ENCODE data around the gene SARNP.
"Not testable (repeated sequence)": the region's sequence is repeated elsewhere in the genome, so short reads cannot be mapped to it uniquely, and the experiment has no call there.

SARNP gene, protein sequence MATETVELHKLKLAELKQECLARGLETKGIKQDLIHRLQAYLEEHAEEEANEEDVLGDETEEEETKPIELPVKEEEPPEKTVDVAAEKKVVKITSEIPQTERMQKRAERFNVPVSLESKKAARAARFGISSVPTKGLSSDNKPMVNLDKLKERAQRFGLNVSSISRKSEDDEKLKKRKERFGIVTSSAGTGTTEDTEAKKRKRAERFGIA

GRCh38 chr12:55817345-55818139, at the start of gene SARNP, which contains the start of gene ORMDL2:
SARNP (minus strand) TSS chr12:55817724; CDS start chr12:55817701, 23 bp downstream.
ORMDL2 (plus strand) TSS chr12:55818041; CDS start chr12:55819000, 959 bp downstream.
- H3K36me3 ChIP-seq (ENCODE audit: control insufficient read depth, insufficient read depth, low read length), result peaks cover 10% of the 10 kb centered on the region

GRCh38 chr12:55866454-55867004, 49.0 kb upstream of the SARNP start:
- H3K9ac ChIP-seq (ENCODE audit: low read length); H3K4me1 ChIP-seq (ENCODE audit: control insufficient read depth, insufficient read depth, low read length): not testable (repeated sequence)

More at GRCh38 chr12:55817345-55818139, at the start of gene SARNP, which contains the start of gene ORMDL2:
- H3K4me3 ChIP-seq (ENCODE audit: low read length), result peak within 1 kb of the TSS; percentile 91
- H3K27me3 ChIP-seq (ENCODE audit: control insufficient read depth, insufficient read depth, low read length), result no peaks in the 10 kb centered on the region
- H3K9me3 ChIP-seq (ENCODE audit: control insufficient read depth, low read length), result no peaks in the 10 kb centered on the region
- H3K4me1 ChIP-seq (ENCODE audit: control insufficient read depth, insufficient read depth, low read length), result peaks cover 17% of the 10 kb centered on the region
- H3K9ac ChIP-seq (ENCODE audit: low read length), result peak within 1 kb of the TSS; percentile 97

DNA sequence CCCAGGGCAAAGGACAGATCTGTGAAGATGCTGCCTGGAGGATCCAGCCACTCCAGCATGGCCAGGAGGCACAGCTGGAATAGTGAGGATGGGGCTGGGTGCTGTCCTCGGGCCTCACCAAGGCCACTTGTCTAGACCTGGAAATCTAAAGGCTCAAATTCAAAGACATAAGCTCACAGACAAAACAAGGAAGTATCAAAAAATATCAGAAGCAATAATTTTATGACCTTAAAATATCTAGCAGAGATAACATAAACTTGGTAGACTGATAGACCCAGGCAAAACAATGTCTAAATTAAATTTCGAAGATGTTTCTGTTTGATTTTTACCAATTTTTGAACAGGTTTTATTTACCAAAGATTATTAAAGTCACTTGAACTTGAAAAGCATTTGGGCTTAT, 47.8 kb upstream of the SARNP start:
- H3K4me3 ChIP-seq (ENCODE audit: low read length), result no peak overlapping the region
- no peaks in the 10 kb centered on the region for H3K27me3 ChIP-seq (ENCODE audit: control insufficient read depth, insufficient read depth, low read length)
- H3K4me1 ChIP-seq (ENCODE audit: control insufficient read depth, insufficient read depth, low read length), result no peaks in the 10 kb centered on the region
- H3K9ac ChIP-seq (ENCODE audit: low read length), result no peak overlapping the region
- no peaks in the 10 kb centered on the region for H3K36me3 ChIP-seq (ENCODE audit: control insufficient read depth, insufficient read depth, low read length)
- H3K9me3 ChIP-seq (ENCODE audit: control insufficient read depth, low read length), result no peaks in the 10 kb centered on the region

More at GRCh38 chr12:55866454-55867004, 49.0 kb upstream of the SARNP start:
- H3K4me3 ChIP-seq (ENCODE audit: low read length); H3K36me3 ChIP-seq (ENCODE audit: control insufficient read depth, insufficient read depth, low read length); H3K27me3 ChIP-seq (ENCODE audit: control insufficient read depth, insufficient read depth, low read length); H3K9me3 ChIP-seq (ENCODE audit: control insufficient read depth, low read length): not testable (repeated sequence)

DNA sequence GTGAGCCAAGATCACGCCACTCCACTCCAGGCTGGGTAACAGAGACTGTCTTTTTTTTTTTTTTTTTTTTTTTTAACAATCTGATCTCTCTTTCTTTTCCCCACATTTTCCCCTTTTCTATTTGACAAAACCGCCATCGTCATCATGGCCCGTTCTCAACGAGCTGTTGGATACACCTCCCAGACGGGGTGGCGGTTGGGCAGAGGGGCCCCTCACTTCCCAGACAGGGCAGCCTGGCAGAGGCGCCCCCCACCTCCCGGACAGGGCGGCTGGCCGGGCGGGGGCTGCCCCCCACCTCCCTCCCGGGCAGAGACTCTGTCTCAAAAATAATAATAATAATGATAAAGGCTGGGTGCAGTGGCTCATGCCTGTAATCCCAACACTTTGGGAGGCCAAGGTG, 45.4 kb upstream of the SARNP start:
- H3K4me3 ChIP-seq (ENCODE audit: low read length); H3K9ac ChIP-seq (ENCODE audit: low read length); H3K36me3 ChIP-seq (ENCODE audit: control insufficient read depth, insufficient read depth, low read length): not testable (repeated sequence)

GRCh38 chr12:55862286-55862685, 44.8 kb upstream of the SARNP start:
- H3K9ac ChIP-seq (ENCODE audit: low read length), result no peak overlapping the region
- no peak overlapping the region for H3K4me3 ChIP-seq (ENCODE audit: low read length)
- no peaks in the 10 kb centered on the region for H3K27me3 ChIP-seq (ENCODE audit: control insufficient read depth, insufficient read depth, low read length)
- no peaks in the 10 kb centered on the region for H3K9me3 ChIP-seq (ENCODE audit: control insufficient read depth, low read length)
- no peaks in the 10 kb centered on the region for H3K36me3 ChIP-seq (ENCODE audit: control insufficient read depth, insufficient read depth, low read length)
- H3K4me1 ChIP-seq (ENCODE audit: control insufficient read depth, insufficient read depth, low read length), result no peaks in the 10 kb centered on the region

More for the DNA sequence above, 45.4 kb upstream of the SARNP start:
- not testable (repeated sequence) for H3K27me3 ChIP-seq (ENCODE audit: control insufficient read depth, insufficient read depth, low read length); H3K4me1 ChIP-seq (ENCODE audit: control insufficient read depth, insufficient read depth, low read length); H3K9me3 ChIP-seq (ENCODE audit: control insufficient read depth, low read length)

DNA sequence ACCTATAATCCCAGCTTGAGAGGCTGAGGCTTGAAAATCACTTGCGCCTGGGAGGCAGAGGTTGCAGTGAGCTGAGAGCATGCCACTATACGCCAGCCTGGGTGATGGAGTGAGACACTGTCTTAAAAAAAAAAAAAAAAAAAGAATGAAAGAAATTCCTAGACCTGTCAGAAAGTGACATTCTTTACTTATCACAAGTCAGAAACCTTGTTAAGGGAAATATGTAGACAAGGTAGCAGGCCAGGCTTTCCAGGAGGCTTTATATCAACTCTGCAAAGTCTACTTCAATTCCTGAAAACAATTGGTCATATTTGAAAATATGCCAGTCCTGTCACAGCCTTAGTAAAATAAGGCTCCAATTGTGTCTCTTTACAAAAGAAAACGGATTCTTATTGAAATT, 44.3 kb upstream of the SARNP start:
- H3K36me3 ChIP-seq (ENCODE audit: control insufficient read depth, insufficient read depth, low read length), result no peaks in the 10 kb centered on the region

GRCh38 chr12:55861396-55861795, 43.9 kb upstream of the SARNP start:
- no peaks in the 10 kb centered on the region for H3K36me3 ChIP-seq (ENCODE audit: control insufficient read depth, insufficient read depth, low read length)
- H3K9ac ChIP-seq (ENCODE audit: low read length), result no peak overlapping the region
- no peaks in the 10 kb centered on the region for H3K9me3 ChIP-seq (ENCODE audit: control insufficient read depth, low read length)
- no peaks in the 10 kb centered on the region for H3K27me3 ChIP-seq (ENCODE audit: control insufficient read depth, insufficient read depth, low read length)
- H3K4me1 ChIP-seq (ENCODE audit: control insufficient read depth, insufficient read depth, low read length), result no peaks in the 10 kb centered on the region
- no peak overlapping the region for H3K4me3 ChIP-seq (ENCODE audit: low read length)

More for the DNA sequence above, 44.3 kb upstream of the SARNP start:
- H3K9me3 ChIP-seq (ENCODE audit: control insufficient read depth, low read length), result no peaks in the 10 kb centered on the region
- H3K4me3 ChIP-seq (ENCODE audit: low read length), result no peak overlapping the region
- no peak overlapping the region for H3K9ac ChIP-seq (ENCODE audit: low read length)
- no peaks in the 10 kb centered on the region for H3K27me3 ChIP-seq (ENCODE audit: control insufficient read depth, insufficient read depth, low read length)
- H3K4me1 ChIP-seq (ENCODE audit: control insufficient read depth, insufficient read depth, low read length), result no peaks in the 10 kb centered on the region

DNA sequence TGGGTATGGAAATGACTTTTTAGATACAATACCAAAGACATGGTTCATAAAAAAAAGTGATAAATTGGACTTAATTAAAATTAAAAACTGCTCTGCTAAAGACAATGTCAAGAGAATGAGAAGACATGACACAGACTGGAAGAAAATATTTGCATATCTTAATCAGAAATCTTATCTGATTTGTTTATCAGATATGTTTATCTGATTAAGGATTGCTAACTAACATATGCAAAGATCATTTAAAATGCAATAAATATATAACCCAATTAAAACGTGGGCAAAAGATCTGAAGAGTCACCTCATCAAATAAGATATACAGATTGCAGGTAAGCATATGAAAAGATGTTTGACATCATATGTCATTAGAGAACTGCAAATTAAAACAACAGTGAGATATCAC, 35.2 kb upstream of the SARNP start:
- H3K4me1 ChIP-seq (ENCODE audit: control insufficient read depth, insufficient read depth, low read length), result no peaks in the 10 kb centered on the region
- H3K4me3 ChIP-seq (ENCODE audit: low read length), result no peak overlapping the region
- H3K9me3 ChIP-seq (ENCODE audit: control insufficient read depth, low read length), result no peaks in the 10 kb centered on the region
- H3K36me3 ChIP-seq (ENCODE audit: control insufficient read depth, insufficient read depth, low read length), result no peaks in the 10 kb centered on the region
- no peaks in the 10 kb centered on the region for H3K27me3 ChIP-seq (ENCODE audit: control insufficient read depth, insufficient read depth, low read length)
- no peak overlapping the region for H3K9ac ChIP-seq (ENCODE audit: low read length)

DNA sequence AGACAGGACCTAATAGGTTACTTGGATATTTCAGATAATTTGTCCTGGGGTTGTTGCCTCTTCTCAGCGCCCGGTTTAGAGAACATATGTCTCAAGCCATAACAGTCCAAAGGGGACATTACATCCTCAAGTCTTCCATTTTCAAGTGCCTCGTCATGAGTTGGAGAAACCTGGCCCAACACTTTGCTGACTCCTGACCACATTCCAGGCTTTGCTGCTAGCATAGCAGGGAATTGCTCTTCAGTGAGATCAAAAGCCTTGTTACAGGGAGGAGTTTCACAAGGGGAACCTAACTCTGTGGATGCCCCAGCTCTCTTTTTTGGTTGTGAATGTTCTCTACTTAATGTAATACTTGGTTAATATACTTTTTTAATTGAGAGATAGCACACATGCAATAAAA, 33.4 kb upstream of the SARNP start:
- H3K36me3 ChIP-seq (ENCODE audit: control insufficient read depth, insufficient read depth, low read length), result no peaks in the 10 kb centered on the region
- no peak overlapping the region for H3K4me3 ChIP-seq (ENCODE audit: low read length)
- no peaks in the 10 kb centered on the region for H3K27me3 ChIP-seq (ENCODE audit: control insufficient read depth, insufficient read depth, low read length)
- no peaks in the 10 kb centered on the region for H3K9me3 ChIP-seq (ENCODE audit: control insufficient read depth, low read length)
- H3K9ac ChIP-seq (ENCODE audit: low read length), result no peak overlapping the region
- H3K4me1 ChIP-seq (ENCODE audit: control insufficient read depth, insufficient read depth, low read length), result no peaks in the 10 kb centered on the region

GRCh38 chr12:55850401-55850800, 32.9 kb upstream of the SARNP start:
- no peaks in the 10 kb centered on the region for H3K4me1 ChIP-seq (ENCODE audit: control insufficient read depth, insufficient read depth, low read length)
- H3K36me3 ChIP-seq (ENCODE audit: control insufficient read depth, insufficient read depth, low read length), result no peaks in the 10 kb centered on the region
- H3K9me3 ChIP-seq (ENCODE audit: control insufficient read depth, low read length), result no peaks in the 10 kb centered on the region
- H3K27me3 ChIP-seq (ENCODE audit: control insufficient read depth, insufficient read depth, low read length), result no peaks in the 10 kb centered on the region
- H3K4me3 ChIP-seq (ENCODE audit: low read length), result no peak overlapping the region
- no peak overlapping the region for H3K9ac ChIP-seq (ENCODE audit: low read length)

DNA sequence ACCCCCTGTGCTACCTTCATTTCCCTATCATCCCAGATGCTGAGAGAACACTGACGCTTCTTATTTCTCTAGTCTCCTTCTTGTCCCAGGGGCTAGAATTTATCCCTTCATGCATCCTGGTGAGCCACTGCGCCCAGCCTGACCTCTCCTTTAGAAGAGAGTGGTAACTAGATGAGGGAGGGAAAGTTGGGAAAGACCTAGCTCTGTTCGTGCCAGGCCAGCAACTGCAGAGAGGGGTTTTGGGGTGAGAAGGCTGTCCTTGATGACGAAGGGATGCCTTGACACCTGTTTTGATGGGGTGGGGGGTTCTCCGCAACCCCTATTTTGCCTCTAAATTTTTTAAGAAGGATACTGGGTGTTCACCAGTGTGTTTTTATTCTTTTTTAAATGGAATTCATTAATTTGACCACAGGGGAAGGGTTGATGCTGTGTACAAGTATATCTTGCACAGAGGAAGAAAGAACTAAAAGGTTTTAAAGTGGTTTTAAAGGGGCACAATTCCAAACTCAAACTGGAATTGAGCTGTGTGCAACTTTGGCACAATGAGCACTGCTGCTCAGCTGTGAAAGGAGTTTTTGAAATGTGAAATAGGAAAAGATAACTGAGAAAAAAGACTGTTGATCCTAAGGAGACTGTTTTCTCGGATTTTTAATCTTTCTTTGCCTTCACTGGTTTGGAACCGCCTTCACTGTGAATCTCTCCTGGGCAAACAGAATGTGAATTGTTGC, 32.3 kb upstream of the SARNP start:
- Histone ChIP-seq H3K4me3 (ENCODE audit: low read length) (no peak overlapping the region), H3K9me3 (ENCODE audit: control insufficient read depth, low read length) (no peaks in the 10 kb centered on the region), H3K36me3 (ENCODE audit: control insufficient read depth, insufficient read depth, low read length) (no peaks in the 10 kb centered on the region), H3K9ac (ENCODE audit: low read length) (no peak overlapping the region), H3K4me1 (ENCODE audit: control insufficient read depth, insufficient read depth, low read length) (no peaks in the 10 kb centered on the region), H3K27me3 (ENCODE audit: control insufficient read depth, insufficient read depth, low read length) (no peaks in the 10 kb centered on the region)

All from mucosa of stomach (tissue), 1 donor.